ENCODE results near the gene C14orf119. TPM values are rescaled to one million over a fixed set of nuclear protein-coding genes. Genes with fewer than 3 reads are reported as not detected.
"Not testable (repeated sequence)": the region's sequence is repeated elsewhere in the genome, so short reads cannot be mapped to it uniquely, and the experiment has no call there.

The C14orf119 gene
- total RNA-seq, 1 donor from 2014 or later: 48.5 TPM

DNA sequence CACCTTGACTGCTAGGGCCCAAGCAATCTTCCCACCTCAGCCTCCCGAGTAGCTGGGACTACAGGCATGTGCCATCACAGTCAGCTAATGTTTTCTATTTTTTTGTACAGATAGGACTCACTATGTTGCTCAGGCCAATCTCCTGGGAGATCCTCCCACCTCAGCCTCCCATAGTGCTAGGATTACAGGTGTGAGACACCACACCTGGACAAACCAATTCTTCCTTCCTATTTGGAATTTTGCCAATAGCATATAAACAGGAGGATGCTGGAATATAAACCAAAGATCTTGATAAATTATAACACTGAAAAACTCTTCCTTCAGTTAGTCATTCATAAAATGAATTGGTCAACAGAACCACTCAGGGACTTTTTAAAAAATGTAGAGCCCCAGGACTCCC is 8.7 kb upstream of the C14orf119 start:
- DNase-seq (ENCODE audit: low read depth, low spot score): no peak

DNA sequence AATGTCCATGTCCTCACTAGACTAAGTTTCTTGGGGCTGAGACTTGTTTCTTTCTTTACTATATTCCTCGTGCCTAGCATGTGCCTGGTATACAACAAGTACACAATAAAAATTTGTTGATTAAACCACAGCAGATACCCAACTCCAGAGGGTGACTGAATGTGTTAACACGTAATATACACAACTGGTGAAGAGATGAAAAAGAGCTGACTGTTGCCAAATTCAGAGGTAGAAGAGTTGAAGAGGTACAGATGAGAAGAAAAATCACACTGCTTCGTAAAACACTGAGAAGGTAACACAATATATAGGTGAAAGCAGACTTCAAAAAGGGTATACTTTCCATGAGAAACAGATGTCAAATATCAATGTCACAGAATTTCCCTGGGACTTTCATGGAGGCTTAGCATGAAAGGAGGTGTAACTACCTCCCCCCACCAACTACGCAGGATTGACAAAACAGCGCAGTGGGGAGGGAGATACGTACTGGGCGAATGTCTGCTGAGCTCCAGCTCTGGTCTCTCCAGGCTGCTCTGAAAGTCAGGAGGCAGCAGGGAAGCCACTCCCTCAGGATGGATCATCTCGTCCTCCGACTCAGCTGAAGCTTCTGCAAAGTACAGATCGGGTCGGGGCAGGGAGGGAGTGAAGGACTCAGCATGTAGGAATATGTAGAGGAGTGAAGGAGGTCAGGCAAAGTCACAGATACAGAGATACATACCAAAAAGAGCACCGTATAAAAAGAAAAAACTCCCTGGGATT is 5.6 kb upstream of the C14orf119 start:
- DNase-seq (ENCODE audit: low read depth, low spot score): no peak

GRCh38 chr14:23090254-23090636 is 5.1 kb upstream of the C14orf119 start:
- DNase-seq (ENCODE audit: low read depth, low spot score): no peak

DNA sequence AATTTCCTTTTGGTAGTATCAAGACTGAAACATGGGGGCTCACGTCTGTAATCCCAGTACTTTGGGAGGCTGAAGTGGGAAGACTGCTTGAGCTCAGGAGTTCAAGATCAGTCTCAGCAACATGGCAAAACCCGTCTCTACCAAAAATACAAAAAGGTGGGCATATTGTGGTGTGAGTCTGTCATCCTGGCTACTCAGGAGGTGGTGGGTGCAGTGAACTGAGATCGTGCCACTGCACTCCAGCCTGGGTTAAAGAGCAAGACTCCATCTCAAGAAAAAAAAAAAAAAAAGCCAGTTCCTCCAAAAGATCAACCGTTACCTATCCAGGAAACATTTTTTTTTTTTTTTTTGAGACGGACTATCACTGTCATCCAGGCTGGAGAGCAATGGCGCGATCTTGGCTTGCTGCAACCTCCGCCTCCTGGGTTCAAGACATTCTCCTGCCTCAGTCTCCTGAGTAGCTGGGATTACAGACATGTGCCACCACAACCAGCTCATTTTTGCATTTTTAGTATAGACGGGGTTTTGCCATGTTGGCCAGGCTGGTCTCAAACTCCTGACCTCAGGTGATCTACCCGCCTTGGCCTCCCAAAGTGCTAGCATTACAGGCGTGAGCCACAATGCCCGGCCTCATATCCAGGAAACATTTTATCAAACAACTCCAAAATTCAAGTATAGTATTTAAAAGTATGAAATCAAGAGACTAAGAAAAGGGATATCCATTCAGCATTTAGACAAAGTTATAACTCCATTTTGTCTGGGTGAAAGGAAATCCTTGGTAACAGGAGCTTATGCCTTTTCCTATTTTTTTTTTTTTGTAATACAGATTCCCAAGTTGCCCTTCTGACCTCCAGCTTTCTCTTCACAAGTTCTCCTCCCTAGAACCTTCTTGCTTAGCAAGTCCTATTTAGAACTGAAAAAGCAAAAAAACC is 3.7 kb upstream of the C14orf119 start:
- DNase-seq (ENCODE audit: low read depth, low spot score): no peak

- DNase-seq (ENCODE audit: low read depth, low spot score): no peak
Observed at GRCh38 chr14:23093104-23093503, 2.2 kb upstream of the C14orf119 start.

- DNase-seq (ENCODE audit: low read depth, low spot score): no peak
Observed at GRCh38 chr14:23093526-23093925, 1.8 kb upstream of the C14orf119 start.

- DNase-seq (ENCODE audit: low read depth, low spot score): no peak
Observed at GRCh38 chr14:23093991-23094665, 1.2 kb upstream of the C14orf119 start.

DNA sequence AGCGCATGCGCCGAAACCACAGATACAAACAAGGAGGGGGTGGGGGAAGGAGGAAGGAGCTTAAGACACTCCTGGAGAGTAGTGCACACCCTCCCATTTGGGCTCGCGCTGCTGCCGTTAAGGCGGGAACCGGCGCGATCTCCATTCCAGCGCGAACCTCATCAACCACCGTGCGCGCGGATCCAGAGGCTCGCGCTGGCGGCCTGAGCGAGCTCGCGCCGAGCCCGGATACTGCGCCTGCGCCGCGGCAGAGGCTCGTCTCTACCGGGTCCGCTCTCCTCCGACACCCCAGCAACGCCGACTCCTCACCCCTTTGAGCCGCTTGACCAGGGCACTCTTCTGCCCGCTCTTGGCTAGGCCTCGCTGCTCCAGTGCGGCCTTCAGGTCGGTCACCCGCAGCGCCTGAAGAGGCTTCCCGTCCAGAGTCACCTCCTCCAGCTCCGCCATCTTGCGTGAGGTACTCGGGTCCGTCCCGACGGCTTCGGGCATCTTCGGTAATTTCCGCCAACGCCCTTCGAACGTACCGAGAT is 574 bp upstream of the C14orf119 start, which contains the start of gene ACIN1:
TSS of gene ACIN1 (minus strand) at position 471 of the 530 bp plus-strand sequence. CDS start at position 447, 24 bp downstream.
- DNase-seq (ENCODE audit: low read depth, low spot score): peak; percentile 51

DNA sequence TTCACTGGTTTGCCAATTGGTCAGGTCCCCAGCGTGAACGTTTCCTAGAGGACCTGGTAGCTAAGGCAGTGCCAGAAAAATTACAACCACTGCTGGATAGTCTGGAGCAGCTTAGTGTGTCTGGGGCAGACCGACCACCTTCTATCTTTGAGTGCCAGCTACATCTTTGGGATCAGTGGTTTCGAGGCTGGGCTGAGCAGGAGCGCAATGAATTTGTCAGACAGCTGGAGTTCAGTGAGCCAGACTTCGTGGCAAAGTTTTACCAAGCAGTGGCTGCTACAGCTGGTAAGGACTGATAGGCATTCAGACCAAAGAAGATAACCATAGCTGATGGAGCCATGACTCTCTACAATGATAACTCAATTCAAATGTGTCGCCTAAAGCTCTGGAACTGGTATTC is 2.5 kb downstream of the C14orf119 start:
- DNase-seq (ENCODE audit: low read depth, low spot score): no peak

DNA sequence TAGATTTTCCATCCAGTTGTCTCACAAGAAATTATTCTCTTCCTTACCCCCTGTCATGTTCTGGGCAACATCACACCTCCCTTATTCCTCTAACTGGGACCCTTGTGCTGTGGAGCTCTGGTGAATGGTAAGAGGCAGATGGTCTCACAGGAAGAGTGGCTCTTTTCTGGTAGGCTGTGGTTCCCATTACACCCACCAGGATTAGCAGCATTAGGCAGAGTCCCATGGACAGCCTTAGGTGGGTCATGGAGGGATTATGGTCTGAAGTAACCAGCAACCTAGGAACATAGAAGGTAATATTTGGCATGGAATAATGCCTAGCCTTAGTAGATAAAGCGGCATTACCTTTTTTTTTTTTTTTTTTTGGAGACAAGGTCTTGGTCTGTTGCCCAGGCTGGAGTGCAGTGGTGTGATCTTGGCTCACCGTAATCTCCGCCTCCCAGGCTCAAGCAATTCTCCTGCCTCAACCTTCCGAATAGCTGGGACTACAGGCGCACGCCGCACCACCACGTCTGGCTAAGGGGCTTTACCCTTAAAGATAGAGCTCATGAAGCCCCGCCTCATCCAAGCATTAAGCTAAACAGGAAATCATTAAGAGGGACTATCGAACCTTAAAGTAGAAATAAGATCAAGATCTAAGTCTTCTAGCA is 4.0 kb downstream of the C14orf119 start:
- DNase-seq (ENCODE audit: low read depth, low spot score): no peak

DNA sequence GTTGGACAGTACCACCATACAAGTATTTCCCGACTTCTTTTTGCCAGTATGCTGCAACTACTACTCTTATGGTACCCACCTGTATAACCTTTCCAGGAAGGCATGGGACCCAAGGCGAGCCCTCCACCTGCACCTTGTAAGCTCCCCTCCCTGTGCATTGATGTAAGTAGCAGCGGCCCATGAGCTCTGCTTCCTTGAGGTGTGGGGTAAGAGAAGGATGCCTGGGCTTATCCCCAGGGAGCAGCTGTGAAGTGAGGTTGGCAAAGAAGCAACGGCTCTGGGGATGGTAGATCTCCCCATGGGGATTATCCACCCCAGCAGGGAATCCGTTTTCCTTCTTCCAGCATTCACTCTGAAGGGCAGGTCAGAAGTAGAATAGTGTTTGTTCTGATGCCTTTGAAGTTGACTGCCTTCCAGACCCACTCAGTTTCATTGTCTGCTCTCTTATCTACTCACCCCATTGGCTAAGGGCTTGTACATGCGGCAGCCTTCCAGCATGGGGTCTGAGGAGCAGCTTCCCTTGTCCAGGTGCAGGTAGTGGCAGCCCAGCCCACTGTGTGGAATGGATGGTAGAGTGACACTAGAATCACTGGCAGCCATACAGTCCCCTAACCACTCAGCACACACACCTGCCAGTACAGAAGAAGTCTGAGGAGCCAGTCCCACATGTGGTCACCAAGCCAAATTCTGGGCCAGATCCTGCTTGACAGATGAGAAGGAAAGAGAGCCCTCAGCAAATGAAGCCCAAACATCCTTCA is 6.1 kb downstream of the C14orf119 start:
- no peak for DNase-seq (ENCODE audit: low read depth, low spot score)

DNA sequence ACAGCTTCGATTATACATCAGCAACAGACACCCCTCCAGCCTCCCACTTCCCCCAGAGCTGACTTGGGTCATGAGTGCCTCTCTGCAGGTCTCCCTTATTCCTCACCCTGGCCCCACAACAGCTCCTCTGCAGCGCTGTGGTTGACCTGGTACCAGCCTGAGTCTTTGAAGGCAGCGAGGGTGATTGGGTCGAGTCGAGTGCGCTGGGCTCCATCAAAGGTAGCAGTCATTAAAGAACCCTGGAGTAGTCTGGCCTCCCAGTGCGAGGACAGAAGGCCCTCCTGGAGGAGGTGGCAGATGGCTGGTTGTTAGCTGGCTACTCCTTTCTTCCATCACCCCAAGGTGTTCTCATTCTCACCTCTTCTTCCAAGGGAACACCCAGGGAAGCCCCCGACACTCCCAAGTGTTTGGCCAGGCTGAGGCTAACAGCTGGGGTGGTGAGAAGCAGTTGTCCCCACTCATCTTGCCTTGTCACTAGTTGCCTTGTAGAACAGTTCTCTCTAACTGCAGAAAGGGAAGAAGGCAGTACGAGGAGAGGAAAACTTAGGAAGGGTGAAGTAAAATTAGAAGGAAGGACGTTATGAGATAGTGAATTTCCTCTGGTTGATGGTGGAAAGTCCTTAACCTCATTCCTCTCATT is 6.8 kb downstream of the C14orf119 start:
- no peak for DNase-seq (ENCODE audit: low read depth, low spot score)

- no peak for DNase-seq (ENCODE audit: low read depth, low spot score)
Observed at GRCh38 chr14:23102801-23103200, 7.5 kb downstream of the C14orf119 start.

DNA sequence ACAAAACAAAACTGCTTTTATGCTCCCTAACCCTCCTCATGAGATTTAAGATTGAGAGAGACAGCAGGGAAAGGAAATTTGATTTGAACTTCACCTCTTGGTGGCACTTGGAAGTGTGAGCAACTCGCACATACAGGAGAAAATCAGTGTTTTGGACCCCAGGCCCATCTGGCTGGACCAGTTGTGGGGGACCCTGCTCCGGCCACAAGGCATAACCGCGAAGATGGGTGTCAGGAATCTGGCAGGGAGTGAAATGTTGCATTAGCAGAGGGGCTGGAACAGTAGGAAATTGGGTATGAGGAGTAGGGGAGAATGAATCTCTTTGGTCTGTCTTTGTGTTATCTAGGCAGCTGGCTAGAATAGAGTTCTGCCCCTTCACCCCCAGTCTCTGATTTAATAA is 8.3 kb downstream of the C14orf119 start:
- no peak for DNase-seq (ENCODE audit: low read depth, low spot score)

- no peak for DNase-seq (ENCODE audit: low read depth, low spot score)
Observed at GRCh38 chr14:23104070-23104590, 8.8 kb downstream of the C14orf119 start.

GRCh38 chr14:23104591-23105347 is 9.5 kb downstream of the C14orf119 start, which contains the start of gene CIROP:
CIROP (minus strand) TSS chr14:23104989; CDS start chr14:23104920, 69 bp downstream.
- DNase-seq (ENCODE audit: low read depth, low spot score): no peak

DNA sequence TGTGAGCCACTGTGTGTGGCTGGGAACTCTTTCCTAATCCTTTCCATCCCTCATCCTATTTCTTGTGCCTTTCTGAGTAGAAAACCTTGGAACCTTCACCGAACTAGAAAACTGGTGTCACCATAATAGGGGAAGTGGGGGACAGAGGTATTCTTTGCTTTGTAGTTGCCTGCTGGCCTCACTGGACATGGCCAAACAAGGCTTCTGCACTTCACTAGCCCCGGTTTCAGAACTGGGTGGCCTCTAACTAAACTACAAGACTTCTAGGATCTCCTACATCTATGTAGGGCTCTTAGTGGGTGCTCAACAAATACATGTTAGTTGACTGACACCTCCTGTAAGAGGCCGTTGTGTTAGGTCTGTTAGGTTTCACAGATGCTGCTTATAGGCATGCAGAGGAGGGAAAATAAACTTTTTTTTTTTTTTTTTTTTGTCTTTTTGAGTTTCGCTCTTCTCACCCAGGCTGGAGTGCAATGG is 10.1 kb downstream of the C14orf119 start:
- DNase-seq (ENCODE audit: low read depth, low spot score): no peak

DNA sequence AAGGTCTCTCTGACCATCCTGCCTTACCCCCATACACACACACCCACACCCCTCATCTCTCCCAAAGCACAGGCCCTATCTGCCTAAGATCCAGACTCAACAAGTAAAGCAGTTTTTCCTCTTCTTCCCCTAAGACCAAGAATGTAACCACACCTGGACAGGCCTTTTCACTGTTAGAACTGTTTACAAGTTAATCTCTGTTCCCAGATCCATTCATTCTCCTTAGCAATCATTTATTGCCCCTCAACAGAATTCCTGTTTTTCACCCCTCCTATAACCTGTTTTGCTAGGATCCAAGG is 11.4 kb downstream of the C14orf119 start:
- DNase-seq (ENCODE audit: low read depth, low spot score): no peak

GRCh38 chr14:23107620-23108019 is 12.3 kb downstream of the C14orf119 start:
- DNase-seq (ENCODE audit: low read depth, low spot score): not testable (repeated sequence)
